PC-9 (cell line): ENCODE results near the gene MRPL4. TPM values are rescaled to one million over a fixed set of nuclear protein-coding genes. Genes with fewer than 3 reads are reported as not detected.

Experiments used
- BruUV-seq: library from RNA; stranded (reverse); fragments of 400-500 nt; replicated peaks from 2 replicates; lab custom pipeline; 2021; lab: Mats Ljungman, UMichigan
- CTCF ChIA-PET: fragments of 300-600 bp; sonication (Branson Sonifier 250); formaldehyde crosslinking; loops from one replicate; lab custom pipeline; 2022; ENCODE audit warnings: antibody characterized with exemption; lab: Charles Lee
- POLR2A ChIA-PET: fragments of 300-600 bp; sonication (Branson Sonifier 250); formaldehyde crosslinking; loops from one replicate; lab custom pipeline; 2022; ENCODE audit warnings: antibody characterized with exemption; ENCODE audit not compliant: unreplicated experiment; lab: Charles Lee
- DNase-seq, 2 experiments: peaks; one replicate each; pipeline versions ENCODE4 v3.0.0 to v3.0.0-alpha.2; 2015 to 2022; ENCODE audit warnings: mixed read lengths in 1 of 2
- H2AFZ ChIP-seq: fragments of 200-600 bp; sonication (generic); 2 replicates; pipeline ENCODE4 v1.8.1; 2017; ENCODE audit warnings: antibody characterized with exemption
- H3F3A ChIP-seq: fragments of 200-600 bp; sonication (generic); 2 replicates; pipeline ENCODE4 v1.8.1; 2017; ENCODE audit warnings: antibody characterized with exemption, mild to moderate bottlenecking, low read depth; ENCODE audit not compliant: insufficient read depth
- H3K27ac ChIP-seq: fragments of 200-600 bp; sonication (generic); 2 replicates; pipeline ENCODE4 v1.6.1; 2016; ENCODE audit warnings: mixed run types
- H3K27me3 ChIP-seq: fragments of 200-600 bp; sonication (generic); 2 replicates; pipeline ENCODE4 v1.6.1; 2016; ENCODE audit warnings: low read depth, mixed run types; ENCODE audit not compliant: insufficient read depth
- H3K36me3 ChIP-seq: fragments of 200-600 bp; sonication (generic); 2 replicates; pipeline ENCODE4 v1.6.1; 2016; ENCODE audit warnings: low read depth, mixed run types
- H3K4me1 ChIP-seq: fragments of 200-600 bp; sonication (generic); replicated peaks from 2 replicates; pipeline ENCODE4 v1.6.1; 2016; ENCODE audit warnings: mixed run types; ENCODE audit not compliant: insufficient read depth
- H3K4me2 ChIP-seq: fragments of 200-600 bp; sonication (generic); 2 replicates; pipeline ENCODE4 v1.6.1; 2017; ENCODE audit warnings: mixed run types
- H3K4me3 ChIP-seq: fragments of 200-600 bp; sonication (generic); 2 replicates; pipeline ENCODE4 v1.6.1; 2016; ENCODE audit warnings: mixed run types
- H3K79me2 ChIP-seq: fragments of 200-600 bp; sonication (generic); 2 replicates; pipeline ENCODE4 v1.6.1; 2017; ENCODE audit warnings: low read depth, mixed run types
- H3K9me2 ChIP-seq: fragments of 200-600 bp; sonication (generic); 2 replicates; pipeline ENCODE4 v1.8.1; 2017; ENCODE audit warnings: mild to moderate bottlenecking; ENCODE audit not compliant: insufficient read depth
- H3K9me3 ChIP-seq: fragments of 200-600 bp; sonication (generic); 2 replicates; pipeline ENCODE4 v1.8.1; 2016; ENCODE audit warnings: low read depth; ENCODE audit not compliant: insufficient read depth
- H4K20me1 ChIP-seq: fragments of 200-600 bp; sonication (generic); 2 replicates; pipeline ENCODE4 v1.8.1; 2017; ENCODE audit not compliant: insufficient read depth
- EZH2 ChIP-seq: fragments of 200-600 bp; sonication (generic); IDR thresholded peaks from 2 replicates; pipeline ENCODE4 v1.8.0; 2017; ENCODE audit warnings: antibody characterized with exemption, low read depth
- intact Hi-C: fragments of 100-400 bp; cut with micrococcal nuclease; formaldehyde crosslinking; loops from one replicate; pipeline ENCODE4 v1.10.0; 2022; ENCODE audit not compliant: unreplicated experiment
- total RNA-seq: library from RNA; stranded (reverse); gene quantifications from 2 replicates; pipeline ENCODE4 v1.2.3, GENCODE V29; 2021
- TF ChIP-seq, protein P1 (sequence below): fragments of 200-600 bp; sonication (generic); conservative IDR thresholded peaks from 2 replicates; pipeline ENCODE4 v1.6.1; 2017; ENCODE audit warnings: mixed run types, antibody characterized with exemption, mild to moderate bottlenecking, moderate library complexity

The MRPL4 gene
- total RNA-seq, 1 experiment from 2014 or later: 98.2 TPM

DNA sequence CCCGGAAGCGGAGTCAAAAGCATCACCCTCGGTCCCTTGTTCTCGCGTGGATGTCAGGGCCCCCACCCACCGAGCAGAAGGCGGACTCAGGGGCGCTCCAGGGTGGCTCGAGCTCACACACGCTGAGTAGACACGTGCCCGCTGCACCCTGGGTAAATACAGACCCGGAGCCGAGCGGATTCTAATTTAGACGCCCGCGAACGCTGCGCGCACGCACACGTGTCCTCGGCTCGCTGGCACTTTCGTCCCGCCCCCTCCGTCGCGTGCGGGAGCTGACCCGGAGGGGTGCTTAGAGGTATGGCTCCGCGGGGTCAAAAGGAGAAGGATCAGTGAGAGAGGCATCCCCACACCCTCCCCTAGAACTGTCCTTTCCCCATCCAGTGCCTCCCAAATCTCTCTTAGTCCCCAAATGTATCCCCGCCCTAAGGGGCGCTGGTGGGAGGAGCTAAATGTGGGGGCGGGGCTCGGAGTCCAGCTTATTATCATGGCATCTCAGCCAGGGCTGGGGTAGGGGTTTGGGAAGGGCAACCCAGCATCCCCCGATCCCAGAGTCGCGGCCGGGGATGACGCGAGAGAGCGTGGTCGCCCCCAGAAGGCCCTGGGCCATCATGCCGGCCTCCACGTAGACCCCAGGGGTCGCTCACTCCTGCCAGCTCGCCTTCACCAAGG lies 37.3 kb downstream of the MRPL4 start:
- peaks cover 18% of the 10 kb centered on the region; the same call in 1 of the 2 replicates for H3F3A ChIP-seq
- peaks cover 9% of the 10 kb centered on the region; the same call in 1 of the 2 replicates for H3K36me3 ChIP-seq
- no peaks in the 10 kb centered on the region for H4K20me1 ChIP-seq
- DNase-seq: peak; percentile 71 to 76
- 0 out of 2 replicates have a peak overlapping the region, but pooled peaks have one; percentile 28 for H3K27ac ChIP-seq
- TF ChIP-seq EZH2: no peak
- TF ChIP-seq, protein P1, sequence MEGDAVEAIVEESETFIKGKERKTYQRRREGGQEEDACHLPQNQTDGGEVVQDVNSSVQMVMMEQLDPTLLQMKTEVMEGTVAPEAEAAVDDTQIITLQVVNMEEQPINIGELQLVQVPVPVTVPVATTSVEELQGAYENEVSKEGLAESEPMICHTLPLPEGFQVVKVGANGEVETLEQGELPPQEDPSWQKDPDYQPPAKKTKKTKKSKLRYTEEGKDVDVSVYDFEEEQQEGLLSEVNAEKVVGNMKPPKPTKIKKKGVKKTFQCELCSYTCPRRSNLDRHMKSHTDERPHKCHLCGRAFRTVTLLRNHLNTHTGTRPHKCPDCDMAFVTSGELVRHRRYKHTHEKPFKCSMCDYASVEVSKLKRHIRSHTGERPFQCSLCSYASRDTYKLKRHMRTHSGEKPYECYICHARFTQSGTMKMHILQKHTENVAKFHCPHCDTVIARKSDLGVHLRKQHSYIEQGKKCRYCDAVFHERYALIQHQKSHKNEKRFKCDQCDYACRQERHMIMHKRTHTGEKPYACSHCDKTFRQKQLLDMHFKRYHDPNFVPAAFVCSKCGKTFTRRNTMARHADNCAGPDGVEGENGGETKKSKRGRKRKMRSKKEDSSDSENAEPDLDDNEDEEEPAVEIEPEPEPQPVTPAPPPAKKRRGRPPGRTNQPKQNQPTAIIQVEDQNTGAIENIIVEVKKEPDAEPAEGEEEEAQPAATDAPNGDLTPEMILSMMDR: no peak
- peaks cover 17% of the 10 kb centered on the region for H3K4me1 ChIP-seq
- ChIA-PET POLR2A (interaction anchor here (0.6 to 1.9 kb wide), 9 partner anchors 9 to 193 kb away, joined by 3 to 13 read pairs (median 4); partner anchors contain the start of genes ICAM1 and MRPL4), CTCF (interaction anchor here (0.6 to 1.0 kb wide), 6 partner anchors 18 to 1876 kb away, joined by 3 to 6 read pairs (median 3); partner anchors contain the start of genes ICAM1 and MARCHF2)
- peak overlapping the region; percentile 97 for H3K4me2 ChIP-seq
- BruUV-seq: no TSS peak
- H3K4me3 ChIP-seq: peak overlapping the region; percentile 78
- H3K9me3 ChIP-seq: no peaks in the 10 kb centered on the region
- intact Hi-C loops: no loop called here
- H3K27me3 ChIP-seq: no peaks in the 10 kb centered on the region
- H3K79me2 ChIP-seq: no peaks in the 10 kb centered on the region
- H2AFZ ChIP-seq: peak overlapping the region; percentile 89
- no peaks in the 10 kb centered on the region for H3K9me2 ChIP-seq

DNA sequence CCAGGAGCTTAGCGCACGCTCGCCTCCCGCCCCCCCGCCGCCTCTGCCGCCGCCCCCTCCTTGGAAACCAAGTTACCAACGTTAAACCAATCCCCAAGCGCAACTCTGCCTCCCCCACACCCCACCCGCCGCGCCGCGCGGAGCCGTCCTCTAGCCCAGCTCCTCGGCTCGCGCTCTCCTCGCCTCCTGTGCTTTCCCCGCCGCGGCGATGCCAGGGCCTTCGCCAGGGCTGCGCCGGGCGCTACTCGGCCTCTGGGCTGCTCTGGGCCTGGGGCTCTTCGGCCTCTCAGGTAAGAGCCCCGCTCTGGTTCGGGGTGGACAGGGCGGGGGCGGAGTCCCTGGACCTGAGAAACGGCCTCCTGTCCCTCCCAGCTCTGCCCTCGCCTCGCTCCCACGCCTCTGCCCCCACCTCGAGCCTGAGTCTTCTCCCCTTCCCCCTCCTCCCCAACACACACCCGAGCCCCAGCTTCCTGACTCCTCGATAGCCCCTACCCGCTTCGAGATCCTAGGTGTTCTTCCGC lies 37.9 kb downstream of the MRPL4 start, which contains the start of gene ICAM5:
ICAM5 (plus strand) TSS at position 117 of the 521 bp plus-strand sequence; CDS start at position 209, 92 bp downstream.
- Histone ChIP-seq H2AFZ (peak within 1 kb of the TSS; percentile 89), H3K36me3 (peaks cover 9% of the 10 kb centered on the region; the same call in 1 of the 2 replicates), H4K20me1 (no peaks in the 10 kb centered on the region), H3K9me3 (no peaks in the 10 kb centered on the region), H3K27ac (0 out of 2 replicates have a peak within 1 kb of the TSS, but pooled peaks have one; percentile 28), H3K4me2 (peak within 1 kb of the TSS; percentile 97), H3K79me2 (no peaks in the 10 kb centered on the region), H3F3A (peaks cover 18% of the 10 kb centered on the region; the same call in 1 of the 2 replicates), H3K4me3 (peak within 1 kb of the TSS; percentile 78), H3K4me1 (peaks cover 17% of the 10 kb centered on the region), H3K27me3 (no peaks in the 10 kb centered on the region), H3K9me2 (no peaks in the 10 kb centered on the region)
- ChIA-PET POLR2A (interaction anchor here (0.6 to 1.9 kb wide), 10 partner anchors 10 to 194 kb away, joined by 3 to 13 read pairs (median 5); partner anchors contain the start of genes ICAM1 and MRPL4), CTCF (interaction anchor here (0.7 to 1.0 kb wide), 3 partner anchors 19 to 126 kb away, joined by 3 to 6 read pairs (median 3); partner anchors contain the start of gene ICAM1)
- intact Hi-C loops: no loop called here
- DNase-seq: peak in 1 of 2 experiments; percentile 52
- BruUV-seq: no TSS peak
- no peak for TF ChIP-seq EZH2
- TF ChIP-seq, protein P1: no peak

DNA sequence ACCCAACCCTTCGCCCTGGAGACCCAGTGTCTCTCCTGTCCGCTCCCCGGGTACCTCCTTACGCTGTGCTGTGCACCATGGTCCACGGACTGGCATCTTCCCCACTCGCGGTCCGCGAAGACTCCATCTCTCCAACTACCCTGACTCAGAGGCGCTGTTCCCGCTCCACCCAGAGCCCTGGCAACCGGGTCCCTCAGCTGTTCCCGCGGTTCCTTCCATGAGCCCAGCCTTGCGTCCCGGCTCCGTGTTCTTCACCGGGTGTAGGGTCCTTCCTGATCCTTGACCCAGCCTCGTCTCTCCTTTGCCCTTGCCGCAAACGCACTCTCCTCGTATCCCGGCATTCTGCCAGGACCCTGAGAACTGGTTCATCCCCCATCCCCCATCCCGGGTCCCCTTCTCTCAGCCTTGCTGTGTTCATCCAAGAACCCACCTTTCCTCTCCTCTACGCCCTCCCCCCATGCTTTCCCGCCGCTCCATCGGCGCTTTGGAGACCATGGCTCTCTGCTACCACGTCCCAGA lies 38.4 kb downstream of the MRPL4 start:
- H3K27me3 ChIP-seq: no peaks in the 10 kb centered on the region
- H3K79me2 ChIP-seq: no peaks in the 10 kb centered on the region

More for the DNA sequence above, 38.4 kb downstream of the MRPL4 start:
- ChIA-PET POLR2A (interaction anchor here (0.6 to 1.4 kb wide), 2 partner anchors 44 to 64 kb away, joined by 3 to 6 read pairs; no protein-coding TSS in a partner anchor), CTCF (no interaction called here)
- BruUV-seq: no TSS peak
- peak overlapping the region; percentile 89 for H2AFZ ChIP-seq
- H3K4me1 ChIP-seq: peaks cover 17% of the 10 kb centered on the region
- TF ChIP-seq, protein P1: no peak
- TF ChIP-seq EZH2: no peak
- DNase-seq: no peak
- H3K9me2 ChIP-seq: no peaks in the 10 kb centered on the region
- H3K9me3 ChIP-seq: no peaks in the 10 kb centered on the region
- intact Hi-C loops: no loop called here
- no peak overlapping the region for H3K27ac ChIP-seq
- peak overlapping the region; percentile 78 for H3K4me3 ChIP-seq
- H3K36me3 ChIP-seq: peaks cover 4% of the 10 kb centered on the region; the same call in 1 of the 2 replicates
- H4K20me1 ChIP-seq: no peaks in the 10 kb centered on the region
- H3K4me2 ChIP-seq: peak overlapping the region; percentile 97
- peaks cover 18% of the 10 kb centered on the region; the same call in 1 of the 2 replicates for H3F3A ChIP-seq
